Measurements from ENCODE around the gene CACNA2D4.
A peak's percentile ranks its signal among the peaks of the same experiment; 100 is the strongest.
"Not testable (repeated sequence)": the region's sequence is repeated elsewhere in the genome, so short reads cannot be mapped to it uniquely, and the experiment has no call there.

CACNA2D4 gene

GRCh38 chr12:1817928-1818327 is 100.5 kb downstream of the CACNA2D4 start:
- not testable (repeated sequence) for H3K4me1 ChIP-seq (ENCODE audit: control insufficient read depth, insufficient read depth, low read length, poor library complexity, severe bottlenecking); H3K27me3 ChIP-seq (replicated peaks; ENCODE audit: control insufficient read depth, insufficient read depth, low read length, poor library complexity, severe bottlenecking); H3K36me3 ChIP-seq (ENCODE audit: control insufficient read depth, insufficient read depth, low read length); H3K9me3 ChIP-seq (ENCODE audit: control insufficient read depth, low read length); H3K27ac ChIP-seq (ENCODE audit: insufficient read depth, low read length, poor library complexity, severe bottlenecking); DNase-seq; H3K4me3 ChIP-seq (ENCODE audit: insufficient read depth, low read depth, low read length, poor library complexity, severe bottlenecking)

- Histone ChIP-seq H3K36me3 (ENCODE audit: control insufficient read depth, insufficient read depth, low read length) (no peaks in the 10 kb centered on the region), H3K9me3 (ENCODE audit: control insufficient read depth, low read length) (no peaks in the 10 kb centered on the region), H3K4me1 (ENCODE audit: control insufficient read depth, insufficient read depth, low read length, poor library complexity, severe bottlenecking) (no peaks in the 10 kb centered on the region), H3K27me3 (replicated peaks; ENCODE audit: control insufficient read depth, insufficient read depth, low read length, poor library complexity, severe bottlenecking) (peaks cover 4% of the 10 kb centered on the region), H3K4me3 (ENCODE audit: insufficient read depth, low read depth, low read length, poor library complexity, severe bottlenecking) (no peak overlapping the region), H3K27ac (ENCODE audit: insufficient read depth, low read length, poor library complexity, severe bottlenecking) (no peak overlapping the region)
- DNase-seq, result no peak
These were observed 101.6 kb downstream of the CACNA2D4 start for GRCh38 chr12:1816730-1817348.

- Histone ChIP-seq H3K27me3 (replicated peaks; ENCODE audit: control insufficient read depth, insufficient read depth, low read length, poor library complexity, severe bottlenecking) (no peaks in the 10 kb centered on the region), H3K4me1 (ENCODE audit: control insufficient read depth, insufficient read depth, low read length, poor library complexity, severe bottlenecking) (no peaks in the 10 kb centered on the region)
These were observed 102.4 kb downstream of the CACNA2D4 start for GRCh38 chr12:1815814-1816729.

GRCh38 chr12:1815108-1815507 is 103.3 kb downstream of the CACNA2D4 start:
- no peak for DNase-seq
- H3K27me3 ChIP-seq (replicated peaks; ENCODE audit: control insufficient read depth, insufficient read depth, low read length, poor library complexity, severe bottlenecking), result no peaks in the 10 kb centered on the region
- no peaks in the 10 kb centered on the region for H3K9me3 ChIP-seq (ENCODE audit: control insufficient read depth, low read length)
- H3K4me1 ChIP-seq (ENCODE audit: control insufficient read depth, insufficient read depth, low read length, poor library complexity, severe bottlenecking), result no peaks in the 10 kb centered on the region
- H3K4me3 ChIP-seq (ENCODE audit: insufficient read depth, low read depth, low read length, poor library complexity, severe bottlenecking), result no peak overlapping the region
- no peak overlapping the region for H3K27ac ChIP-seq (ENCODE audit: insufficient read depth, low read length, poor library complexity, severe bottlenecking)
- no peaks in the 10 kb centered on the region for H3K36me3 ChIP-seq (ENCODE audit: control insufficient read depth, insufficient read depth, low read length)

More at GRCh38 chr12:1815814-1816729, 102.4 kb downstream of the CACNA2D4 start:
- H3K36me3 ChIP-seq (ENCODE audit: control insufficient read depth, insufficient read depth, low read length), result no peaks in the 10 kb centered on the region
- DNase-seq, result no peak
- no peaks in the 10 kb centered on the region for H3K9me3 ChIP-seq (ENCODE audit: control insufficient read depth, low read length)
- no peak overlapping the region for H3K4me3 ChIP-seq (ENCODE audit: insufficient read depth, low read depth, low read length, poor library complexity, severe bottlenecking)
- H3K27ac ChIP-seq (ENCODE audit: insufficient read depth, low read length, poor library complexity, severe bottlenecking), result no peak overlapping the region

GRCh38 chr12:1814266-1814665 is 104.2 kb downstream of the CACNA2D4 start:
- Histone ChIP-seq H3K4me1 (ENCODE audit: control insufficient read depth, insufficient read depth, low read length, poor library complexity, severe bottlenecking) (no peaks in the 10 kb centered on the region), H3K27ac (ENCODE audit: insufficient read depth, low read length, poor library complexity, severe bottlenecking) (no peak overlapping the region), H3K9me3 (ENCODE audit: control insufficient read depth, low read length) (no peaks in the 10 kb centered on the region), H3K36me3 (ENCODE audit: control insufficient read depth, insufficient read depth, low read length) (no peaks in the 10 kb centered on the region), H3K4me3 (ENCODE audit: insufficient read depth, low read depth, low read length, poor library complexity, severe bottlenecking) (no peak overlapping the region), H3K27me3 (replicated peaks; ENCODE audit: control insufficient read depth, insufficient read depth, low read length, poor library complexity, severe bottlenecking) (no peaks in the 10 kb centered on the region)
- no peak for DNase-seq

- H3K4me1 ChIP-seq (ENCODE audit: control insufficient read depth, insufficient read depth, low read length, poor library complexity, severe bottlenecking), result no peaks in the 10 kb centered on the region
- H3K27me3 ChIP-seq (replicated peaks; ENCODE audit: control insufficient read depth, insufficient read depth, low read length, poor library complexity, severe bottlenecking), result no peaks in the 10 kb centered on the region
- H3K36me3 ChIP-seq (ENCODE audit: control insufficient read depth, insufficient read depth, low read length), result no peaks in the 10 kb centered on the region
- no peak for DNase-seq
- no peaks in the 10 kb centered on the region for H3K9me3 ChIP-seq (ENCODE audit: control insufficient read depth, low read length)
- H3K4me3 ChIP-seq (ENCODE audit: insufficient read depth, low read depth, low read length, poor library complexity, severe bottlenecking), result no peak overlapping the region
- no peak overlapping the region for H3K27ac ChIP-seq (ENCODE audit: insufficient read depth, low read length, poor library complexity, severe bottlenecking)
These were observed 105.7 kb downstream of the CACNA2D4 start for GRCh38 chr12:1812650-1813302.

- H3K27me3 ChIP-seq (replicated peaks; ENCODE audit: control insufficient read depth, insufficient read depth, low read length, poor library complexity, severe bottlenecking), result no peaks in the 10 kb centered on the region
- H3K27ac ChIP-seq (ENCODE audit: insufficient read depth, low read length, poor library complexity, severe bottlenecking), result no peak overlapping the region
- H3K9me3 ChIP-seq (ENCODE audit: control insufficient read depth, low read length), result no peaks in the 10 kb centered on the region
- H3K4me1 ChIP-seq (ENCODE audit: control insufficient read depth, insufficient read depth, low read length, poor library complexity, severe bottlenecking), result no peaks in the 10 kb centered on the region
- H3K4me3 ChIP-seq (ENCODE audit: insufficient read depth, low read depth, low read length, poor library complexity, severe bottlenecking), result no peak overlapping the region
- DNase-seq, result no peak
- H3K36me3 ChIP-seq (ENCODE audit: control insufficient read depth, insufficient read depth, low read length), result no peaks in the 10 kb centered on the region
These were observed 106.5 kb downstream of the CACNA2D4 start for GRCh38 chr12:1811948-1812291.

GRCh38 chr12:1811281-1811947 is 107.0 kb downstream of the CACNA2D4 start:
- Histone ChIP-seq H3K4me3 (ENCODE audit: insufficient read depth, low read depth, low read length, poor library complexity, severe bottlenecking) (no peak overlapping the region), H3K9me3 (ENCODE audit: control insufficient read depth, low read length) (no peaks in the 10 kb centered on the region), H3K36me3 (ENCODE audit: control insufficient read depth, insufficient read depth, low read length) (no peaks in the 10 kb centered on the region), H3K27me3 (replicated peaks; ENCODE audit: control insufficient read depth, insufficient read depth, low read length, poor library complexity, severe bottlenecking) (no peaks in the 10 kb centered on the region), H3K27ac (ENCODE audit: insufficient read depth, low read length, poor library complexity, severe bottlenecking) (peak overlapping the region; percentile 30), H3K4me1 (ENCODE audit: control insufficient read depth, insufficient read depth, low read length, poor library complexity, severe bottlenecking) (no peaks in the 10 kb centered on the region)
- peak; percentile 34 to 49 (median 40) for DNase-seq

- Histone ChIP-seq H3K9me3 (ENCODE audit: control insufficient read depth, low read length) (no peaks in the 10 kb centered on the region), H3K4me1 (ENCODE audit: control insufficient read depth, insufficient read depth, low read length, poor library complexity, severe bottlenecking) (no peaks in the 10 kb centered on the region), H3K27me3 (replicated peaks; ENCODE audit: control insufficient read depth, insufficient read depth, low read length, poor library complexity, severe bottlenecking) (no peaks in the 10 kb centered on the region), H3K27ac (ENCODE audit: insufficient read depth, low read length, poor library complexity, severe bottlenecking) (peak overlapping the region; percentile 30), H3K36me3 (ENCODE audit: control insufficient read depth, insufficient read depth, low read length) (no peaks in the 10 kb centered on the region), H3K4me3 (ENCODE audit: insufficient read depth, low read depth, low read length, poor library complexity, severe bottlenecking) (no peak overlapping the region)
- DNase-seq, result no peak
These were observed 107.5 kb downstream of the CACNA2D4 start for GRCh38 chr12:1810931-1811280.
